K562 (cell line): ENCODE data around the gene YTHDC1. TPM values are rescaled to one million over a fixed set of nuclear protein-coding genes. Genes with fewer than 3 reads are reported as not detected.

ENCODE experiments used
- ATAC-seq: fragments of 200-7000 bp; cut with Tn5 transposase; 3 replicates; pipeline ENCODE4 v1.9.1; 2020; ENCODE audit warnings: moderate library complexity
- BruUV-seq: library from RNA; stranded (reverse); fragments of 400-500 nt; replicated peaks from 2 replicates; lab custom pipeline; 2021; lab: Mats Ljungman, UMichigan
- CTCF ChIA-PET: fragments of 300-600 bp; formaldehyde crosslinking; extraction: SDS; loops from one replicate; lab custom pipeline; 2021; ENCODE audit warnings: low intra/inter-chr PET ratio; lab: Yijun Ruan, JAX
- POLR2A ChIA-PET: fragments of 300-600, 350-650 bp; sonication (Branson Sonifier 250); formaldehyde crosslinking; extraction: SDS; loops from one replicate; lab custom pipeline; 2021; ENCODE audit warnings: antibody characterized with exemption, inconsistent platforms; lab: Yijun Ruan, JAX
- DNase-seq, 4 experiments: peaks; one replicate each; pipeline versions ENCODE4 v3.0.0 to v3.0.0-alpha.2; 2011 to 2018; ENCODE audit warnings: low spot score in 3 of 4, mixed read lengths in 3 of 4; ENCODE audit errors: extremely low read depth in 1 of 4
- FAIRE-seq: peaks from 2 replicates; lab custom pipeline; 2011; peaks lifted over from hg19 to GRCh38; lab: Jason Lieb, UNC
- H2AFZ ChIP-seq: 2 replicates; pipeline ENCODE4 v1.6.0; 2011; ENCODE audit warnings: low read depth, low read length, control low read depth, inconsistent platforms
- H3K27ac ChIP-seq: fragments of 200-600 bp; 3 replicates; pipeline ENCODE4 v1.8.0; 2011; ENCODE audit warnings: low read depth, mild to moderate bottlenecking, control low read depth, inconsistent platforms, low read length, moderate library complexity, mixed read lengths; ENCODE audit errors: extremely low read depth
- H3K27me3 ChIP-seq, 2 experiments: fragments of 300-600 bp in 1 of 2; 2 replicates in 1 of 2; 3 replicates in 1 of 2; pipeline versions ENCODE4 v1.6.0 to v1.8.0; 2011; ENCODE audit warnings: inconsistent platforms in 2 of 2, low read length in 2 of 2, mild to moderate bottlenecking in 1 of 2, mixed read lengths in 1 of 2, moderate library complexity in 1 of 2; ENCODE audit not compliant: control insufficient read depth in 2 of 2, insufficient read depth in 2 of 2
- H3K36me3 ChIP-seq: fragments of 300-600 bp; 3 replicates; pipeline ENCODE4 v1.8.0; 2011; ENCODE audit warnings: mild to moderate bottlenecking, low read length, inconsistent platforms; ENCODE audit not compliant: control insufficient read depth, insufficient read depth
- H3K4me1 ChIP-seq, 2 experiments: fragments of 200-600 bp in 1 of 2; replicated peaks in 1 of 2; 2 replicates in 1 of 2; 3 replicates in 1 of 2; pipeline versions ENCODE4 v1.5.1 to v1.8.0; 2011; ENCODE audit warnings: inconsistent platforms in 2 of 2, low read length in 2 of 2, mild to moderate bottlenecking in 1 of 2, mixed read lengths in 1 of 2, moderate library complexity in 1 of 2; ENCODE audit not compliant: control insufficient read depth in 2 of 2, insufficient read depth in 2 of 2
- H3K4me2 ChIP-seq: 2 replicates; pipeline ENCODE4 v1.6.1; 2011; ENCODE audit warnings: low read length, control low read depth, inconsistent platforms, mixed read lengths; ENCODE audit not compliant: insufficient read depth
- H3K4me3 ChIP-seq: fragments of 200-600 bp; sonication (generic), shearing (Covaris generic); 2 replicates; pipeline ENCODE4 v1.5.1; 2016; ENCODE audit warnings: control low read depth, inconsistent platforms
- H3K79me2 ChIP-seq: fragments of 200-600 bp; 3 replicates; pipeline ENCODE4 v1.8.0; 2011; ENCODE audit warnings: low read length, inconsistent platforms; ENCODE audit not compliant: control insufficient read depth, insufficient read depth
- H3K9ac ChIP-seq, 2 experiments: 2 replicates each; pipeline versions ENCODE4 v1.6.0 to v1.6.1; 2011; ENCODE audit warnings: low read depth in 2 of 2, low read length in 2 of 2, control low read depth in 1 of 2, inconsistent platforms in 1 of 2, mild to moderate bottlenecking in 1 of 2, mixed read lengths in 1 of 2; ENCODE audit not compliant: insufficient read depth in 1 of 2
- H3K9me1 ChIP-seq: one replicate; pipeline ENCODE4 v1.6.0; 2011; ENCODE audit warnings: inconsistent platforms, mild to moderate bottlenecking, low read length, moderate library complexity; ENCODE audit not compliant: control insufficient read depth, insufficient read depth
- H3K9me3 ChIP-seq: replicated peaks from 2 replicates; pipeline ENCODE4 v1.5.1; 2011; ENCODE audit warnings: low read depth, low read length, inconsistent platforms; ENCODE audit not compliant: control insufficient read depth, insufficient read depth
- H4K20me1 ChIP-seq: replicated peaks from 2 replicates; pipeline ENCODE4 v1.6.1; 2011; ENCODE audit warnings: low read length, inconsistent platforms, mixed read lengths; ENCODE audit not compliant: control insufficient read depth, insufficient read depth
- CEBPB ChIP-seq: fragments of 450-650 bp; IDR thresholded peaks from 2 replicates; pipeline ENCODE4 v1.6.1; 2016; ENCODE audit warnings: missing genetic modification characterization, missing compliant biosample characterization
- CEBPG ChIP-seq, 3 experiments: fragments of 200-800 bp in 1 of 3; sonication (Bioruptor generic) in 1 of 3; sonication (generic) in 1 of 3; formaldehyde crosslinking in 1 of 3; IDR thresholded peaks in 2 of 3; conservative IDR thresholded peaks in 1 of 3; 2 replicates each; pipeline versions ENCODE4 v1.6.1 to v1.8.0; 2016 to 2022; ENCODE audit warnings: missing compliant biosample characterization in 2 of 3, missing genetic modification characterization in 2 of 3, mild to moderate bottlenecking in 1 of 3, missing genetic modification reagents in 1 of 3
- HNRNPUL1 ChIP-seq: fragments of 200-400 bp; formaldehyde crosslinking; IDR thresholded peaks from 2 replicates; pipeline ENCODE4 v1.6.1; 2017; ENCODE audit warnings: low read length
- ZNF12 ChIP-seq: sonication (generic); formaldehyde crosslinking; IDR thresholded peaks from 2 replicates; pipeline ENCODE4 v1.4.0; 2020; ENCODE audit warnings: mild to moderate bottlenecking, missing genetic modification reagents
- ZNF395 ChIP-seq: fragments of 200-800 bp; sonication (Bioruptor generic); IDR thresholded peaks from 2 replicates; pipeline ENCODE4 v1.6.1; 2017; ENCODE audit warnings: missing genetic modification characterization, missing compliant biosample characterization
- WGBS: fragments of 100-300 bp; shearing (Covaris generic); methylation state at CpG from one replicate; pipeline ENCODE4 v1.1.6; 2016; ENCODE audit warnings: low coverage, mixed read lengths; ENCODE audit not compliant: insufficient coverage; ENCODE audit errors: missing lambda C conversion rate; 5-methylcytosine and 5-hydroxymethylcytosine counted together
- in situ Hi-C: fragments of 300-500 bp; cut with MboI; formaldehyde crosslinking; loops from 4 replicates; pipeline ENCODE4 v1.15.0; 2018; ENCODE audit warnings: inconsistent platforms, mixed read lengths
- intact Hi-C: fragments of 100-400 bp; cut with micrococcal nuclease; formaldehyde crosslinking; loops from 2 replicates; pipeline ENCODE4 v1.14.2; 2022
- polyA plus RNA-seq, 8 experiments: library from polyadenylated mRNA; depleted of rRNA in 4 of 8; stranded (reverse) in 5 of 8; unstranded in 3 of 8; fragments of >200 nt; fragmentation: Nextera tagmentation in 2 of 8; fragmentation: Illumina TruSeq in 1 of 8; extraction: Ambion mirVana in 2 of 8; extraction: Trizol in 1 of 8; gene quantifications; 2 replicates each; pipeline versions ENCODE4 v1.2.1 to v1.2.3, GENCODE V29; 2011 to 2014; ENCODE audit warnings: inconsistent platforms in 1 of 8, missing spikeins in 1 of 8
- total RNA-seq, 7 experiments: library from RNA; depleted of rRNA in 6 of 7; stranded (reverse); fragments of >200 nt in 6 of 7; fragmentation: Illumina TruSeq in 2 of 7; extraction: Trizol in 2 of 7; gene quantifications; 2 replicates each; pipeline versions ENCODE4 v1.2.1 to v1.2.3, GENCODE V29; 2011 to 2021; ENCODE audit warnings: low replicate concordance in 1 of 7

YTHDC1 gene
- total and polyA plus RNA-seq, 9 of the 15 experiments (the other 6 are each of a cell fraction or from before 2014, with no cell fraction given): 9.8 to 65.4 (median 51.7) TPM

DNA sequence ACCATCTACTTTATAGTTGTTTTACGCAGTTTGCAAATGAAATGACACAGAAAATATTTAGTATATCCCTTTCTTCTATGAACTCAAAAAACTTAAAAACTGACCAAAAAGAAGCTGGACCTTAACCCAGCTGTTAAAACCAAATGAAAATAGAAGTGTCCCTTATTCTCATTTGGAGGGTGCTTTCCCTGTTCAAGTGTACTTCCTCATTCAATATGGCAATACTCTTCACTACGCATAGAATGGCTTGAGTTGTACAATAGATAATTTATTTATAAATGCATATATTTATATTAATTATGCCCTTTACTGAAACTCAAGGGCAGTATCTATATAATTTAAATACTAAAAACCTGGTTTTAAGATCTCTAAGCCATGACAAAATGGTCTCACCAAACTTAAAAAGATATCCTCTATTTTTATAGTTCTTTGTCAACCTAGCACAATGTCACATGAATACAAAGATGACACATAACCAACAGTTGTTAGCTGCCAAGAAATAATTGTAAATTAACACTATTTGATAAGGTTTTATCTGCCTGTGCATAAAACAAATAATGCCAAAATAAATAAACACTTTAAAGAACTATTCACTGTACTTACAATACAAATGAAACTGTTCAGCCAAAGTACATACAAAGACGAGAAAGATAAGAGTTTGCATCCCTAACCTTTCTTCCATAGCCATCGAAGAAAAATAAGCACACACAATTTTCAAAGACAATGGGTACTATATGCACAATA is 25.2 kb downstream of the YTHDC1 start:
- intact Hi-C loops (no loop called here), in situ Hi-C loops (no loop called here)
- Histone ChIP-seq H3K27me3 (no peaks in the 10 kb centered on the region), H3K79me2 (no peaks in the 10 kb centered on the region), H3K27ac (no peak overlapping the region), H3K9me3 (no peaks in the 10 kb centered on the region), H2AFZ (no peak overlapping the region), H3K4me3 (no peak overlapping the region), H4K20me1 (no peaks in the 10 kb centered on the region), H3K36me3 (peaks cover 82% of the 10 kb centered on the region), H3K9ac (no peak overlapping the region), H3K4me1 (no peaks in the 10 kb centered on the region), H3K9me1 (no peaks in the 10 kb centered on the region), H3K4me2 (no peak overlapping the region)
- no peak for FAIRE-seq
- POLR2A ChIA-PET: interaction anchor here (0.8 to 2.2 kb wide), 2 partner anchors 16 to 19 kb away, joined by 3 to 8 read pairs; no protein-coding TSS in a partner anchor
- WGBS: 91% methylated on average over 4 of the region's 4 CpGs
- BruUV-seq: no TSS peak
- CTCF ChIA-PET: no interaction called here
- no peak for TF ChIP-seq HNRNPUL1
- peak; percentile 38; the same call in 1 of the 2 replicates for TF ChIP-seq CEBPB (tag)
- TF ChIP-seq ZNF395: no peak
- TF ChIP-seq ZNF12 (CRISPR knock-in tag): no peak
- TF ChIP-seq CEBPG (CRISPR knock-in tag; IDR thresholded peaks at IDR 0.05): no peak
- TF ChIP-seq CEBPG (tag; conservative IDR thresholded peaks at IDR 0.05 in 1 of 2, IDR thresholded peaks at IDR 0.05 in 1 of 2): peak in 1 of 2 experiments; percentile 22; a peak in 1 of 4 replicates
- no peak for DNase-seq
- ATAC-seq: no peak
